ENCODE results near the gene MFGE8.
"Not testable (repeated sequence)": the region's sequence is repeated elsewhere in the genome, so short reads cannot be mapped to it uniquely, and the experiment has no call there.

The MFGE8 gene

GRCh38 chr15:88913017-88913849, at the start of gene MFGE8:
TSS of gene MFGE8 (minus strand) at chr15:88913379. CDS start at chr15:88913319, 60 bp downstream.
- no peak for DNase-seq

- DNase-seq: no peak
Observed at GRCh38 chr15:88959445-88959844, 46.3 kb upstream of the MFGE8 start.

- no peak for DNase-seq
Observed at GRCh38 chr15:88956906-88957305, 43.7 kb upstream of the MFGE8 start.

- DNase-seq: no peak
Observed at GRCh38 chr15:88956263-88956662, 43.1 kb upstream of the MFGE8 start.

- DNase-seq: no peak
Observed at GRCh38 chr15:88954431-88955277, 41.5 kb upstream of the MFGE8 start.

GRCh38 chr15:88950600-88951160, 37.5 kb upstream of the MFGE8 start:
- no peak for DNase-seq

GRCh38 chr15:88949734-88950400, 36.7 kb upstream of the MFGE8 start:
- DNase-seq: no peak

GRCh38 chr15:88940110-88940675, 27.0 kb upstream of the MFGE8 start:
- no peak for DNase-seq

- DNase-seq: no peak
Observed at GRCh38 chr15:88939486-88939806, 26.3 kb upstream of the MFGE8 start.

- DNase-seq: no peak
Observed at GRCh38 chr15:88938802-88939485, 25.8 kb upstream of the MFGE8 start.

- not testable (repeated sequence) for DNase-seq
Observed at GRCh38 chr15:88934449-88934848, 21.3 kb upstream of the MFGE8 start.

GRCh38 chr15:88932875-88933330, 19.7 kb upstream of the MFGE8 start:
- DNase-seq: no peak

- no peak for DNase-seq
Observed at GRCh38 chr15:88932271-88932874, 19.2 kb upstream of the MFGE8 start.

GRCh38 chr15:88930579-88930978, 17.4 kb upstream of the MFGE8 start:
- no peak for DNase-seq

GRCh38 chr15:88929358-88930098, 16.3 kb upstream of the MFGE8 start:
- not testable (repeated sequence) for DNase-seq

- not testable (repeated sequence) for DNase-seq
Observed at GRCh38 chr15:88928192-88928591, 15.0 kb upstream of the MFGE8 start.

GRCh38 chr15:88925648-88926047, 12.5 kb upstream of the MFGE8 start:
- not testable (repeated sequence) for DNase-seq

- DNase-seq: not testable (repeated sequence)
Observed at GRCh38 chr15:88920892-88921435, 7.8 kb upstream of the MFGE8 start.

- no peak for DNase-seq
Observed at GRCh38 chr15:88920186-88920891, 7.2 kb upstream of the MFGE8 start.

- no peak for DNase-seq
Observed at GRCh38 chr15:88918738-88919137, 5.6 kb upstream of the MFGE8 start.
